Measurements from ENCODE around the gene STARD5.
"Not testable (repeated sequence)": the region's sequence is repeated elsewhere in the genome, so short reads cannot be mapped to it uniquely, and the experiment has no call there.

STARD5 gene

DNA sequence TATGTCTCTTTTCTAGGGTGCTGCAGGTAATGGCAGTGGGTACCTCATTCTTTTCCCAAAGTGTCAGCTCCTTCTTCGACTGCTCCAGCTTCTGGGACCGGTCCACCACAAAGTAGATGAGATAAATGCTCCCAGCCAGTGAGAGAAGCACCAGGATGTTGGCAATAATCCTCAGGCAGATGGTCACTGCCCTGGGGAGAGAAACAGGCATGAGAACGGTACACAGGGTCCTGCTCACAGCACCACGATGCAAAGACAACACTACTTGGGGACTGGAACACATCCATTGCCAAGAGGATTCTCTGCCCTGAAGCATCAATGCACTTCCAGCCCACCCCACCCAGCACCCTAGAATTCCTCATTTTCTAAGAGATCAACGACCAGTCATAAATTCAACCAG lies 27.7 kb upstream of the STARD5 start:
- Histone ChIP-seq H3K4me3 (ENCODE audit: low read depth, low read length) (no peak overlapping the region), H3K9ac (ENCODE audit: low read depth, low read length) (no peak overlapping the region), H3K27me3 (ENCODE audit: control insufficient read depth, insufficient read depth, low read length) (no peaks in the 10 kb centered on the region), H3K4me1 (ENCODE audit: control insufficient read depth, insufficient read depth, low read length) (peaks cover 3% of the 10 kb centered on the region), H3K36me3 (ENCODE audit: control insufficient read depth, insufficient read depth, low read length) (no peaks in the 10 kb centered on the region), H3K9me3 (ENCODE audit: control insufficient read depth, insufficient read depth, low read length) (no peaks in the 10 kb centered on the region)

DNA sequence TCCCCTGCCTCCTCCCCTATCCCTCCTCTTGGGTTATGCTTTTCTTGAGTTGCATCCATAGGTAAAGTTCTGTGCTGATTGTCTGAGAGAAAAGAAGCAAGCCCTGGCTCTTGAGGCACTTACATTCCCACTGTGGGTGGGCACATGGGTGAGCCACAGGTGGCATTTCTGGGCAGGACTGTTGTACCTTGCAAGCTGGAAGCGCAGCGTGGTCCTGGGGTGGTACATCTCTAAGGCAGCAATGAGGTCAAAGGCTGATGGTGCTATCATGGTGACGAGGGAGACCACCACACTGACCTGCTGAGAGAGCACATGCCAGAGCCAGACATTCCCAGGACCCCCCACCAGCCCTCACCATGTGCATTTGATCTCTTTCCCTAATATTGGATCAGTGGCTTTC lies 25.3 kb upstream of the STARD5 start:
- no peaks in the 10 kb centered on the region for H3K9me3 ChIP-seq (ENCODE audit: control insufficient read depth, insufficient read depth, low read length)
- H3K4me3 ChIP-seq (ENCODE audit: low read depth, low read length): no peak overlapping the region
- no peak overlapping the region for H3K9ac ChIP-seq (ENCODE audit: low read depth, low read length)
- H3K27me3 ChIP-seq (ENCODE audit: control insufficient read depth, insufficient read depth, low read length): no peaks in the 10 kb centered on the region
- H3K4me1 ChIP-seq (ENCODE audit: control insufficient read depth, insufficient read depth, low read length): no peaks in the 10 kb centered on the region
- no peaks in the 10 kb centered on the region for H3K36me3 ChIP-seq (ENCODE audit: control insufficient read depth, insufficient read depth, low read length)

DNA sequence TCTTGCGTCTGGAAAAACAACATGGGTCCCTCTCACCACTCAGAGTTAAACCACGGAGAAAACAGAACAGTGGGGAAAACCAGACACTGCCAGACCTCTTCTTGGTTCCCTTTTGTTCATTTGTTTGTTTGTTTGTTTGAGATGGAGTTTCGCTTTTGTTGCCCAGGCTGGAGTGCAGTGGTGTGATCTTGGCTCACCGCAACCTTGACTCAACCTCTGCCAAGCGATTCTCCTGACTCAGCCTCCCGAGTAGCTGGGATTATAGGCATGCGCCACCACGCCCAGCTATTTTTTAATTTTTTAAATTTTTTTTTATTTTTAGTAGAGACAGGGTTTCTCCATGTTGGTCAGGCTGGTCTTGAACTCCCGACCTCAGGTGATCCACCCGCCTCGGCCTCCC lies 24.8 kb upstream of the STARD5 start:
- not testable (repeated sequence) for H3K27me3 ChIP-seq (ENCODE audit: control insufficient read depth, insufficient read depth, low read length); H3K9ac ChIP-seq (ENCODE audit: low read depth, low read length); H3K9me3 ChIP-seq (ENCODE audit: control insufficient read depth, insufficient read depth, low read length); H3K36me3 ChIP-seq (ENCODE audit: control insufficient read depth, insufficient read depth, low read length); H3K4me1 ChIP-seq (ENCODE audit: control insufficient read depth, insufficient read depth, low read length); H3K4me3 ChIP-seq (ENCODE audit: low read depth, low read length)

DNA sequence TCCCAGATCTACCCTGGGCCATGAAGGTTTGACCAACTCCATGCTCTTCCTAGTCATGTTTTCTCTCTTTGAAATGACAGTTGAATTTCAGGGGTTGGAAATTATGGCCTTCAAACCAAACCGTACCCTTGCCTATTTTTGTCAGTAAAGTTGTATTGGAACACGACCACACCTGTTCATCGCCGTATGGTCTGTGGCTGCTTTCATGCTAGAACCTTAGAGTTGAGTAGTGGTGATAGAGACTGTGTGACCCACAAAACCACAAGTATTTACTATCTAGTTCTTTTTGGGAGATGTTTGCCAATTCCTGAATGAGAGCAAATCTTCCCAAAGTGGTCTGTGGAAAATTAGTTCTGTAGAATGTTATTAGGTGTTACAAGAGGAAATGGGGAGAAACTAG lies 24.0 kb upstream of the STARD5 start:
- H3K4me1 ChIP-seq (ENCODE audit: control insufficient read depth, insufficient read depth, low read length): no peaks in the 10 kb centered on the region
- no peaks in the 10 kb centered on the region for H3K36me3 ChIP-seq (ENCODE audit: control insufficient read depth, insufficient read depth, low read length)
- no peak overlapping the region for H3K4me3 ChIP-seq (ENCODE audit: low read depth, low read length)
- no peaks in the 10 kb centered on the region for H3K27me3 ChIP-seq (ENCODE audit: control insufficient read depth, insufficient read depth, low read length)
- no peaks in the 10 kb centered on the region for H3K9me3 ChIP-seq (ENCODE audit: control insufficient read depth, insufficient read depth, low read length)
- H3K9ac ChIP-seq (ENCODE audit: low read depth, low read length): no peak overlapping the region

DNA sequence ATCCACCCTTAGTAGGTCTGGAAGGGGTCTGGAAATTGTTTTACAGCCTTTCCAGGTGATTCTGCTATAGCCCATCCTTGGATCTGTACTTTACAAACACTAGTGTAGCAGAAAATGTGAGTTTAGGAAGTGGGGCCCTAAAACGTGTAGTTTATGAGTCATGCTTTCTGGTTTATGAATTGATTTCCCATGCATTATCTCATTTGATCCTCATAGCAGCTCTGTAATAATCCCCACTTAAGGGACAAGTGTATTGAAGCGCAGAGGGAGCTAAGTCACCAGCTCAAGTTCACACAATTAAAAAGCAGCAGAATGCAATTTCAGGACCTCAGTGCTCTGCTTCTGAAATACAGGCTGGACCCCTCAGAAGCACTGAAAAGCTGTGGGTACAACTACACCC lies 22.7 kb upstream of the STARD5 start:
- Histone ChIP-seq H3K9ac (ENCODE audit: low read depth, low read length) (no peak overlapping the region), H3K27me3 (ENCODE audit: control insufficient read depth, insufficient read depth, low read length) (no peaks in the 10 kb centered on the region), H3K9me3 (ENCODE audit: control insufficient read depth, insufficient read depth, low read length) (no peaks in the 10 kb centered on the region), H3K36me3 (ENCODE audit: control insufficient read depth, insufficient read depth, low read length) (no peaks in the 10 kb centered on the region), H3K4me1 (ENCODE audit: control insufficient read depth, insufficient read depth, low read length) (no peaks in the 10 kb centered on the region), H3K4me3 (ENCODE audit: low read depth, low read length) (no peak overlapping the region)

DNA sequence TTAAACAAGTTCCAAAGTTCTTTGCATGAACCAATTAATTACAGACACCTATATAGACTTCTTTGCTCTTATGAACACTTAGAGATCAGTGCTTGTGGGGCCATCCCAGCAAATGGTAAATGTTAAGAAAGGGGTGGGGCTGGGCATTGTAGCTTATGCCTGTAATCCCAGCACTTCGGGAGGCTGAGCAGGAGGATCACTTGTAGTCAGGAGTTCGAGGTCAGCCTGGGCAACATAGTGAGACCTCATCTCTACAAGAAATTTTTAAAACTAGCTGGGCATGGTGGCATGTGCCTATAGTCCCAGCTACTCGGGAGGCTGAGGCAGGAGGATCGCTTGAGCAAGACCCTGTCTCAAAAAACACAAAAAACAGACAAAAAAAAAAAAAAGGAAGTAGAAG lies 19.4 kb upstream of the STARD5 start:
- Histone ChIP-seq H3K4me1 (ENCODE audit: control insufficient read depth, insufficient read depth, low read length) (no peaks in the 10 kb centered on the region), H3K4me3 (ENCODE audit: low read depth, low read length) (no peak overlapping the region), H3K27me3 (ENCODE audit: control insufficient read depth, insufficient read depth, low read length) (no peaks in the 10 kb centered on the region), H3K36me3 (ENCODE audit: control insufficient read depth, insufficient read depth, low read length) (no peaks in the 10 kb centered on the region), H3K9ac (ENCODE audit: low read depth, low read length) (no peak overlapping the region), H3K9me3 (ENCODE audit: control insufficient read depth, insufficient read depth, low read length) (no peaks in the 10 kb centered on the region)

DNA sequence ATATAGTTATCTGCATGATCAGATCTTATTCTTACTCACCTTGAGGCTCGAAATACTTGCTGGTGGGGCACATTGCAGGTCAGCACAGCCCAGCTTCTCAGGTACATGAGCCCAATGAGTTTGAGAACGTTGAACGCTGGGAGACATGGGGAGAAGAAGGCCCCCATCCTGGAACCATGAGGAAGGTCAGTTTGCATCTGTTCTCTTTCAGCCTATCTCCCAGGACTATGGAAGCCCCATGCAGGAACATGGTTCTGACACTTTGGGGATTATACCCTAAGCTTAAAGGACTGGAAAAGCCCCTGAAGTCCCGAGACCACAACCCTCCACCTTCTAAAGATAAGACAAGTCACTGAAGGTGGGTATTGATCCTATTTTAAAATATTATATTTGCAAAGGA lies 17.4 kb upstream of the STARD5 start:
- no peak overlapping the region for H3K9ac ChIP-seq (ENCODE audit: low read depth, low read length)
- H3K9me3 ChIP-seq (ENCODE audit: control insufficient read depth, insufficient read depth, low read length): no peaks in the 10 kb centered on the region
- no peaks in the 10 kb centered on the region for H3K27me3 ChIP-seq (ENCODE audit: control insufficient read depth, insufficient read depth, low read length)
- H3K4me1 ChIP-seq (ENCODE audit: control insufficient read depth, insufficient read depth, low read length): no peaks in the 10 kb centered on the region
- no peak overlapping the region for H3K4me3 ChIP-seq (ENCODE audit: low read depth, low read length)
- H3K36me3 ChIP-seq (ENCODE audit: control insufficient read depth, insufficient read depth, low read length): no peaks in the 10 kb centered on the region

DNA sequence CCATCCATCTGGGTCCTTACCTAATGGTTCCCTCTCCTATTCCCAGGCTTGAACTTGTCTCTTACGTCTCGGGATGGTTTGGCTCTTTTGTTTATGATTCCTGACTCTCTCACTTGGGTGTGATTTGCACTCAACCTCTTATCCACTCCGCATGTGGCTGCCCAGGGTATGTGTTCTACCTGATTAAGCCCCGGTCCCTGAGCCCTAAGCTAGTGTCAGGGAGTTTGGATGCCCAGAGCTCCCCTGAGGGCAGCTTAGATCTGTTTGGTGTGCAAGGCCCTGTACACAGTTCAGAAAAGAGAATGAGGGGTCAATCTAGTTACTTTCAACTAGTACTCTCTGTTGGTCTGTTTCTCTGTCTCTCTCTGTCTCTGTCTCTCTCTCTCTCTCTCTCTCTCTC lies 15.9 kb upstream of the STARD5 start:
- Histone ChIP-seq H3K4me1 (ENCODE audit: control insufficient read depth, insufficient read depth, low read length) (no peaks in the 10 kb centered on the region), H3K9ac (ENCODE audit: low read depth, low read length) (no peak overlapping the region), H3K27me3 (ENCODE audit: control insufficient read depth, insufficient read depth, low read length) (no peaks in the 10 kb centered on the region), H3K36me3 (ENCODE audit: control insufficient read depth, insufficient read depth, low read length) (no peaks in the 10 kb centered on the region), H3K9me3 (ENCODE audit: control insufficient read depth, insufficient read depth, low read length) (no peaks in the 10 kb centered on the region), H3K4me3 (ENCODE audit: low read depth, low read length) (no peak overlapping the region)

DNA sequence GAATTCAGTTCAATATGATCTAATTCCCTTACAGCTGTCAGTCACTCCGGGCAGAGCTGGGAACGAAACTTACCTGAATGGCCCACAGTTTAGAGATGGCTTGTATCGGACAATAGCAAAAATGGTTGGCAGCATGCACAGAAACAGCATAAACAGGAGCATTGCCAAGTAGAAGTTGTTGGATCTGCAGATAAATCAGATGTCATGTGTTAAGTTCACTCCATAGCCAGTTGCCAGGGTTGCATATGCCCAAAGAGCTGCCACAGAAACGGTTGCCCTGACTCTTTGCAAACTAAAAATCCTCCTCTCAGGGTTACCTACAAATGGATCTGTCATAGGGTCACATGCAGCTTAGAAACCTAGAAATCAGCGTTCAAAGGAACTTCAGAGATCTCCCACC lies 15.4 kb upstream of the STARD5 start:
- H3K36me3 ChIP-seq (ENCODE audit: control insufficient read depth, insufficient read depth, low read length): no peaks in the 10 kb centered on the region
- no peaks in the 10 kb centered on the region for H3K4me1 ChIP-seq (ENCODE audit: control insufficient read depth, insufficient read depth, low read length)
- H3K4me3 ChIP-seq (ENCODE audit: low read depth, low read length): no peak overlapping the region
- no peaks in the 10 kb centered on the region for H3K27me3 ChIP-seq (ENCODE audit: control insufficient read depth, insufficient read depth, low read length)
- no peak overlapping the region for H3K9ac ChIP-seq (ENCODE audit: low read depth, low read length)
- no peaks in the 10 kb centered on the region for H3K9me3 ChIP-seq (ENCODE audit: control insufficient read depth, insufficient read depth, low read length)

DNA sequence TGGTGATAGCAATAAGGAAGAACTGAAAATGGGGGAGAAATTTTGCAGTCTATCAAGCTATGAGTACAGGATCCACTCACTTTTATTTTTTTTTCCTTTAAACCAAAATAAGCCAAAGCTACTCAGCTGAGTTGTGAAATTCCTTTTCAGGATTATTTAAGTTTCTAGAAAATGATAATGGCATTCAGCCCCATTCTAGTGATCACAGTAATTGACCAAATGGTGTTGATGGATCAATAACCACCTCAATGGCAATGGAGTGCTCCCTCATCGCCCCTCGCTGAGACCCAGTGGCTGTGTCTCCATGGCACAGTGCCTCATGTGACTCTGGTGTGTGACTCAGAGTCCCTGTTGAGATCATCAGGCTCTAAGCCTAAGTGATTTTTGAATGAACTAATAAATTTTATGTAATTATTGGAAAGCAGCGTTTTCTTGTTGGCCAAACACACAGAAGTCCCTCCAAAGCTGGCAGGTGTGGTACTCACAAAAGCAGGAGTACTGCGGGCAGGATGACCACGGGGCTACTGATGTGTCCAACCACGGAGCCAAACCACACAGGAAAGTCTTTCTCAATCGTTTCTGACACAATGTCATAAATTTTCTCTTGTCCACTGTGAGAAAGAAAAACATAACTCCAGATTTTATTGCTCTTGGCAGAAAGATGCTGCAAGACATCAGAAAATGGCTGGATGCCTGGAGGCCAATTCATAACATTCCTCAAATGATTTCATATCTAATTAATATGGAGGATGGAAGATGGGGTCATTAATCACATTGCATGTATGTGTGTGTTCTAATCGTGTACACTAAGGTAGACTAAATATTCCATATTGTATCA lies 14.4 kb upstream of the STARD5 start:
- Histone ChIP-seq H3K9ac (ENCODE audit: low read depth, low read length) (no peak overlapping the region), H3K9me3 (ENCODE audit: control insufficient read depth, insufficient read depth, low read length) (no peaks in the 10 kb centered on the region), H3K36me3 (ENCODE audit: control insufficient read depth, insufficient read depth, low read length) (no peaks in the 10 kb centered on the region), H3K4me1 (ENCODE audit: control insufficient read depth, insufficient read depth, low read length) (no peaks in the 10 kb centered on the region), H3K4me3 (ENCODE audit: low read depth, low read length) (no peak overlapping the region), H3K27me3 (ENCODE audit: control insufficient read depth, insufficient read depth, low read length) (no peaks in the 10 kb centered on the region)

DNA sequence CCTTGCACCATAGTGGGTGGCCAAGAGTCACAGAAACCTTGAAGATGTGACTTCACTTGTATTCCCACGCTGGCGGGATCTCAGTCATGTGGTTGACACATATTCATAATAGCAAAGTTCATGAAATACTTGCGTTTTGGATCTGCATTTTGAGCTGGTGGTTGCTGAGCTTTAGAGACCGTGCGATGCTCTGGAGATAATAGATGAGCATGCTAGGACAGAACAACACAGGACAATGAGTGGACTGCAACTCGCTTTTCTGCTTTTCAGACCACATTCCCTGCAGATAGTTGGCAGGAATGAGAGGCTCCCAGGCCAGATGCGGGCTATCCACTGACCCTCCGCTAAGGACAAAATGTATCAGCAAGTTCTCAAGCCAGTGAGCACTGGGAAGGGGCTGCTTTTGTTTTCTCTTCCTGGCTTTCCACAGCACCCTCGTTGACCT lies 13.8 kb upstream of the STARD5 start:
- H3K4me3 ChIP-seq (ENCODE audit: low read depth, low read length): no peak overlapping the region
- H3K4me1 ChIP-seq (ENCODE audit: control insufficient read depth, insufficient read depth, low read length): no peaks in the 10 kb centered on the region
- H3K27me3 ChIP-seq (ENCODE audit: control insufficient read depth, insufficient read depth, low read length): no peaks in the 10 kb centered on the region
- no peak overlapping the region for H3K9ac ChIP-seq (ENCODE audit: low read depth, low read length)
- no peaks in the 10 kb centered on the region for H3K9me3 ChIP-seq (ENCODE audit: control insufficient read depth, insufficient read depth, low read length)
- no peaks in the 10 kb centered on the region for H3K36me3 ChIP-seq (ENCODE audit: control insufficient read depth, insufficient read depth, low read length)

DNA sequence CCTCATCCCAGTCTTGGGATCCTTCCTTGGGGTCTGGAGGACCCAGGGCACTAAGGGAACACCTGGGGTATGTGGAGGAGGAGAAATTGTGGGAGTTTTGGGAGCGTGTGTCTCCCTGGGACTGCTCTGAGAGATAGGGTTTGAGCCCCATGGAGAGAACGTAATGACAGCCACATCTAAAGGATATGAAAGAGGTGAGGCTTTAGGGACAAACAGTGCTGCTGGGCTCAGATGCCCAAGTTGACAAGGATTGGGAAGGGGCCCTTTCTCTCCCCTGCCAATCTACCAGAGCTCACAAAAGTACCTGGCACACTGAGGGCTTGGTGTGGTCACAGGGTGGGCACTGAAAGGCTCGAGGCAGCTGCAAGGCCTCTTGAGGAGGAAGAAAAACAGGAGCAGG lies 13.3 kb upstream of the STARD5 start:
- Histone ChIP-seq H3K36me3 (ENCODE audit: control insufficient read depth, insufficient read depth, low read length) (no peaks in the 10 kb centered on the region), H3K9ac (ENCODE audit: low read depth, low read length) (no peak overlapping the region), H3K4me1 (ENCODE audit: control insufficient read depth, insufficient read depth, low read length) (no peaks in the 10 kb centered on the region), H3K4me3 (ENCODE audit: low read depth, low read length) (no peak overlapping the region), H3K9me3 (ENCODE audit: control insufficient read depth, insufficient read depth, low read length) (no peaks in the 10 kb centered on the region), H3K27me3 (ENCODE audit: control insufficient read depth, insufficient read depth, low read length) (no peaks in the 10 kb centered on the region)
